HG03064 (cell line): ENCODE results near the gene NFILZ.

Source experiments
- ATAC-seq: cut with Tn5 transposase; IDR thresholded peaks from one replicate; pipeline ENCODE4 v1.9.1; 2021; ENCODE audit warnings: low read depth; ENCODE audit not compliant: unreplicated experiment

NFILZ gene

GRCh38 chr19:8629996-8630683, at the start of gene NFILZ:
Gene NFILZ, plus strand, starts transcription at chr19:8630633. Its CDS starts 46,133 bp downstream, at chr19:8676766.
- ATAC-seq = no peak

- no peak for ATAC-seq
These were observed 49.6 kb upstream of the NFILZ start for GRCh38 chr19:8580710-8581281.

GRCh38 chr19:8584965-8585893, 45.2 kb upstream of the NFILZ start:
- ATAC-seq = no peak

DNA sequence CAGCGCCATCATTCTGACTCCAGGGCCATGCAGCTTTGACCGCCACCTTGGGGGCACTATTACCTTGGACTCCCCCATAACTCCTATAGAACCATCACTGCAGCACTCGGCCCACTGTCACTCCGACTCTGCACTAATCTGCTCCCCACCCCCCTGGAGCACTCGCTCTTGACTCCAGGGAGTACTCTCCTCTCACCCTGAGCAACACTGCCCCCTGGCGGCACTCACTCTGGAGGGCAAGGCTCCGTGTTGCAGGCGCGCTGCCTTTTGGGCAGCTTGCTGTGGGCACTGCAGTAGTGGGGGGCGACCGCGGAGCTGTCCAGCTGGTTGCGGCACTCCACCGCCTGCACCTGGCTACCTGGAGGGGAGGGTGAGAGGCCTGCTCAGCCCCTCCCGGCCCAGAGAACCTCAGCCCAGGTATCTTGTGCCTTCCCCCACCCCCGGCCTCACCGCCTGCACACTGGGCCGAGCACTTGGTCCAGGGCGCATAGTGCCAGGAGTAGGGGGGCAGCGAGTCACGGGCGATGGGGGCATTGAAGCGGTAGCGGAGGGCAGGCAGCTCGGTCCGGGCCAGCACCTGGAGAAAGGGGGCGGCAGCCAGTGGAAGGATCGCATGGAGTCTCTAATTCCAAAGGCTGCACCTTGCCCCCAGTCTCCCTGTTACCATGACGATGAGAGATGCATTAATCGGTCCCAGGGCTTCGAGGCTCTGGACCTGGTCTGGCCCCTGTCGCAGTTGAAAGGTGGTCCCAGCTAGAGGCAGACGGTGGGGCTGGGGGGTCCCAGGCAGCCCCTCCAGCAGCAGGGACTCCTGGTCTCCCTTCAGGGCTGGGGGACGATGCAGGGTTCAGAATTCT, 44.3 kb upstream of the NFILZ start:
- ATAC-seq = no peak

DNA sequence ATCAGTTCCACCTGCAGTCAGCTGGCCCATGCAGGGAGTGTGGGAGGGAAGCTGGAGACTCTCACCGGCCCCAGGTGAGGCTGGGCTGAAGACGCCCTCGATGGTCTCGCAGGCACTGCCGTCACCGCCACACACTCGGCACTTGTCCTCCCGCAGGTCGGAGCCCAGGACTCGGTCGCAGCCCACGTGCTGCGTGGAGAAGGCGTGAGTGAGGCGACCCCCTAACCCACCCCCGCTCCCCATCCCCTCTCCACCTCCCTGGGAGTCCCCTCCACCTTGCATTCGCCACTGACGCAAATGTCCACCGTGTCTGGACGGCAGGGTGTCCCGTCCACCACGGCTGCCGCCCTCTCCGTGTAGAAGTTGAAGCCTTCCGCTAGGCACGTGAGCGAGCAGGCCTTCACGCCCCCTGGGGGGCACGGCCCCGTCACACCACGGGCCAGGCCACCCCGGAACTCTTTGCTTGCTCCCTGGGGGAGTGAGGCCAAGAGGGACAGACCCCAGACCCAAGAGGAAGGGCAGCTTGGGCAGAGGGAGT, 41.2 kb upstream of the NFILZ start:
- no peak for ATAC-seq

- ATAC-seq = no peak
These were observed 38.0 kb upstream of the NFILZ start for GRCh38 chr19:8592231-8593009.

GRCh38 chr19:8593931-8594330, 36.5 kb upstream of the NFILZ start:
- ATAC-seq = no peak

DNA sequence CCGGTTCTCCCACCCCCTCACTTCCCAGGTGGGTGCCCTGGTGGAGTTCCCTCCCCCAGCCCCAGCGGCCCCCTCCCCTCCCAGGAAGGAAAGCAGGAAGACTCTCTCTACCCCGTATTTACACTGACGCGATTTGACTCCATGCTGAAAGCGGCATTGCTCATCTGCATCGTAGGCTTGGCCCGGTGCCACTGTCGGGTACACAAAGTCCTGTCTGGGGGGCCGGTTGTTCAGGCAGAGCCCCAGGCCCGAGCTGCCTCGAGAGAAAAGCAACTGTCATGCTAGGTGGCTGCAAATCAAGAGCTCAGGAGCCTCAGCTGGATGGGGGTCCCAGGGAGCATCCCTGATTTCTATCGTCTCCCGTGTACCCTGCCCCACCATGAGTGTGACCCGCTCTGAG, 34.8 kb upstream of the NFILZ start:
- ATAC-seq = no peak

DNA sequence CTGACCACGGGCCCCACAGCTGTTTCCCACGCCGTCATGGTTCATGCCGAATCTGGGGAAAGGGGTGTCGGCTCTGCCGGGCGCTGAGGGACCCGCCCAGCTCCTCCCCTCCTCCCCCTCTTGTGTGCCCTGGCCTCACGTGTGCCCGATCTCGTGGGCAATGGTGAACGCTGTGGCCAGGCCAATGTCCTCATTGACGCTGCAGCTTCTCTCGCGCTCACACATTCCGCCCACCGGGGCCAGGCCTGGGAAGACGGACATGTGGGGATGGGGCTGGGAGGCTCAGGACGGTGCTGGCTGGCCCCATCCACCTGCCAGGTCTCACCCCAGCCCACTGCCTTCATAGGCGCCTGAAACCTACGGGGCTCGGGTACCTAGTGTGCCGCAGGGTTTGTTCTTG, 34.3 kb upstream of the NFILZ start:
- no peak for ATAC-seq

- no peak for ATAC-seq
These were observed 30.4 kb upstream of the NFILZ start for GRCh38 chr19:8600064-8600463.

DNA sequence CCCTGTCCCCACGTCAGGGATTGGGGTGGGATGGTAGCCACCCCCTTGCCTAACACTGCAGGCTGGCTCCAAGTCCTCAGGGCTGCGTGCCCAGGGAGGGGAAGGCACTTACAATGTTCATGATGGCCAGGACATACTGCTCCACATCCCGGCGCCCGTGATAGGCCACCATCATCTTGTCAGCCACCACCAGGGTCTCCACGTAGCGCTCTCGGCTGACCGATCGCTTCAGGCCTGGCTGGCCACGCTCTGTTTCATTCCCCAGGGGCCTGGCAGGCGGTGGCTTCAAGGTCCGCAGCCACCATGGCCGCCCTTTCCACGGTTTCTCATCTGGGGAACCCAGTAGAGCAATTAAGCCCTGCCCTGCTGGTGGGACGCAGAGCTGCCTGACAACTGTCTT, 29.6 kb upstream of the NFILZ start:
- no peak for ATAC-seq

DNA sequence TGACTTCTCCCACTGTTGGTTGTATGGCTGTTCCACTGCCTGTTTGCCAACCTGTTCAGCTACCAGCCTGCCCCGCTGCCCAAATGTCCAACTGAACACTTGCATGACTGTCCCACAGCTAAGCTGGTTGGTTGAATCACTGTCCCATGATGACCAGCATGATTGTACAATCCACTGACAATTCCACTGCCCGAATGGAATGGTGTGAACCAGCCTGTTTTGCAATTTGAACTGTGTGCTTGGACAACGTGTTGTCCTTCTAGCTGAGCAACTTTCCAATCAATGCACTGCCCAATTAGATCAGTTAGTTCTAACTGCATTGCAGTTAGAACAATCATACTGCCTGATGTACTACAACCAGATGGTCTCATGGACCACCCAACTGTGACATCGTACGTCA, 28.6 kb upstream of the NFILZ start:
- ATAC-seq = no peak

GRCh38 chr19:8605514-8605913, 24.9 kb upstream of the NFILZ start:
- ATAC-seq = no peak

DNA sequence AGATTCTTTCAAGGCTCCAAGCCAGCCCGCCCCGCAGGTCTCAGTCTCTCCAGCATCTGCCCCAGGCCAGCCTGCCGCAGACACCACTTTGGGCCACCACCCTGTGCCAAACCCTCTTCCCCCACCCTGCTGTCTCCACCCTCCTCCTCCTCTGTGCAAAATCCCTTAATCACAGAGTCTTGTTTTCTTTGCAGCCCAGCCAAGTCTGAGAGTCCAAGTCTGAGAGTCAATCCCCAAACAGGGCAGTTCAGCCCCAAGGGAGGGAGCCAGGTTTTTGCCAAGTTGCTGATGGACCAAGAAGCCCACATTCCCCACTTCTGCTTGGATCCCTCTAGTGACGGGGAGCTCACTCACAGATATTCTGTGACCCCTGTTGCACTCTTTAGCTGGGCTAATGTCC, 23.0 kb upstream of the NFILZ start:
- no peak for ATAC-seq

DNA sequence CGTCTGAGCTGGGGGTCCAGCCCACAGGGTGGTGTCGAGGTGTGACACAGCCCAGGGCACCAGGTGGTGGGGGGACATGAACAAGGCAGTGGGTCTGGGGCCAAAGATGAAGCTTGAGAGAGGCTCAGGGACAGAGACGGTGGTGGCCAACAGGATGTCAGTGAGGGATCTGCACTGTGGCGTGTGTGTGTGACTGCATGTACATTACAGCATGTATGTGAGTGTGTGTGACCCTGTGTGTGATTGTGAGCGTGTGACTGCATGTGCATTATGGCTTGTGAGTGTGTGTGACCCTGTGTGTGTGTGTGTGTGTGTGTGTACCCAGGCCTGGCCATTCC, 21.5 kb upstream of the NFILZ start:
- ATAC-seq = no peak

GRCh38 chr19:8609279-8610040, 21.0 kb upstream of the NFILZ start:
- ATAC-seq = no peak

DNA sequence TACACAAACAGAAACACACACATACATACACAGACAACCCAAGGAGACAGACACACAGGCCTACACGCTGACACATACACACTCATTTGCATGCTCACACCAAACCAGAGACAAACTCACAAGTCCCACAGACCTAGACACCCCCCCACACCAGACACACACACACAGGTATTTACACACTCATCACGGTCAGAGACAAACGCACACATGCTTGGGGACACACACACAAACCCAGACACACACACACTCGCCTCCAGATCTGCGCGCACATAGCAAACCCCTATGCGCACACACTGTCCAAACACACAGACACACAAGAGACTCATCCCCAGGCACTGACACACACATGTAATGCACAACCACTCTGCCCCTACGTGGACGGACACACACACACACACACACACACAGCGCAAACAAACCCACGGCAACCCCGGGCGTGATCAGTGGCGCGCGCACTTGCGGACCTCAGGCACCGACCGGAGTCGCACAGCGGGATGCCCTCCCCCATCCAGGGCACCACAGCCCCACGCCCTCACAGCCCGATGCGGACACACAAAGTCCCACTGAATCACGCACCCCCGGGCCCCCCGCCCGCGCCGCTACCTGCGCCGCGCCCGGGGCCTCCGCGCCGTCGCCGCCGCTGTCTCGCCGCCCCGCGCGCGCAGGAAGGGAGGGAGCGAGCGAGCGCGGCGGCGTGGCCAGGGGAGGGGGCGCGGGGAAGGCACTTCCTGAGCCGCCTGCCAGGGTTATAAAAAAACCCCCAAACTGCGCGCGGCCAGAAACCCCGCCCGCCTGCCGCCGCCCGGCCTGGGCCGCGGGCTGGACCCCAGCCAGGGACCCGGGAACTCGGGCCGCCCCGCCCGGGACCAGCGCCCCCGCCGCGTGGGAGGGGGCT, 20.1 kb upstream of the NFILZ start, which contains the start of gene ADAMTS10:
TSS of gene ADAMTS10 (minus strand) at position 675 of the 895 bp plus-strand sequence. CDS start 5,005 bp downstream, outside the sequence.
- no peak for ATAC-seq

- no peak for ATAC-seq
These were observed 19.5 kb upstream of the NFILZ start for GRCh38 chr19:8610936-8611300.
